ENCODE data around the gene NR1I2.

DNA sequence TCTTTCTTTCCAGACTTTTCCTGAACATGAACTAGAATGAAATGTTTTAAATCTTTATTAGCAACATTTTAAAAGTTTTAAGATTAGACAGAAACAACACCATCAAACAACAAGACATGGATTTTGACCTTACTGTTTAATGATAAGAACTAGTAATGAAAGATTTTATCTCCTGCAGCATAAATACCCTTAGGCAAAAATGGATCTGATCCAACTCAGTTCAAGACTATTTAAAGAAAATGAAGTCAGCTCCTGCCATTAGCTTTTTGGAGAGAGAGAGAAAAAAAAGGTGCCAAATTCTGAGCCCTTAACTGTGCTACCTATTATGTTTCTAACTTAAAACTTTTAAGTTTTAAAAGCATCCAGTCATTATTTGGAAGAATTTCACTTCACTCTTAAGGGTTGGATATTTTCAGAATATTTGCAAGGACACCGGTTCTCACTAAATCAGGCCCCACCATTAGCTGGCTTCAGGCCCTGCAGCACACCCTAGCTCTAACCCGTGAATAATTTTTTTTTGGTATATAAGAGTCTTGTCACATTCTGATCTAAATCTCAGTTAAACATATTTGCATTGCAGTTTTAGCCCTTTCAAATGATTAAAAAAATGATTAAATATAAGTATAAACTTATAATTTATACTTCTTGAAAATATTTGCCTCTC, 60.0 kb downstream of the NR1I2 start:
- TF ChIP-seq, protein P1, sequence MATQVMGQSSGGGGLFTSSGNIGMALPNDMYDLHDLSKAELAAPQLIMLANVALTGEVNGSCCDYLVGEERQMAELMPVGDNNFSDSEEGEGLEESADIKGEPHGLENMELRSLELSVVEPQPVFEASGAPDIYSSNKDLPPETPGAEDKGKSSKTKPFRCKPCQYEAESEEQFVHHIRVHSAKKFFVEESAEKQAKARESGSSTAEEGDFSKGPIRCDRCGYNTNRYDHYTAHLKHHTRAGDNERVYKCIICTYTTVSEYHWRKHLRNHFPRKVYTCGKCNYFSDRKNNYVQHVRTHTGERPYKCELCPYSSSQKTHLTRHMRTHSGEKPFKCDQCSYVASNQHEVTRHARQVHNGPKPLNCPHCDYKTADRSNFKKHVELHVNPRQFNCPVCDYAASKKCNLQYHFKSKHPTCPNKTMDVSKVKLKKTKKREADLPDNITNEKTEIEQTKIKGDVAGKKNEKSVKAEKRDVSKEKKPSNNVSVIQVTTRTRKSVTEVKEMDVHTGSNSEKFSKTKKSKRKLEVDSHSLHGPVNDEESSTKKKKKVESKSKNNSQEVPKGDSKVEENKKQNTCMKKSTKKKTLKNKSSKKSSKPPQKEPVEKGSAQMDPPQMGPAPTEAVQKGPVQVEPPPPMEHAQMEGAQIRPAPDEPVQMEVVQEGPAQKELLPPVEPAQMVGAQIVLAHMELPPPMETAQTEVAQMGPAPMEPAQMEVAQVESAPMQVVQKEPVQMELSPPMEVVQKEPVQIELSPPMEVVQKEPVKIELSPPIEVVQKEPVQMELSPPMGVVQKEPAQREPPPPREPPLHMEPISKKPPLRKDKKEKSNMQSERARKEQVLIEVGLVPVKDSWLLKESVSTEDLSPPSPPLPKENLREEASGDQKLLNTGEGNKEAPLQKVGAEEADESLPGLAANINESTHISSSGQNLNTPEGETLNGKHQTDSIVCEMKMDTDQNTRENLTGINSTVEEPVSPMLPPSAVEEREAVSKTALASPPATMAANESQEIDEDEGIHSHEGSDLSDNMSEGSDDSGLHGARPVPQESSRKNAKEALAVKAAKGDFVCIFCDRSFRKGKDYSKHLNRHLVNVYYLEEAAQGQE (IDR thresholded peaks at IDR 0.05; ENCODE audit: insufficient replicate concordance, low read depth): no peak
- no peak for TF ChIP-seq GABPA (IDR thresholded peaks at IDR 0.05; ENCODE audit: low read depth)
